Left lung (tissue), 10 donors: ENCODE data around the gene PLXDC2. TPM values are rescaled to one million over a fixed set of nuclear protein-coding genes. Genes with fewer than 3 reads are reported as not detected.
A peak's percentile ranks its signal among the peaks of the same experiment; 100 is the strongest.

Experiments
- ATAC-seq: fragments of 200-7000 bp; cut with Tn5 transposase; one replicate; pipeline ENCODE4 v1.9.1; 2020; ENCODE audit warnings: moderate library complexity
- DNase-seq, 4 donors: peaks; one replicate each; pipeline ENCODE4 v3.0.0-alpha.2; 2013 to 2020
- H3K27ac ChIP-seq, 2 donors: fragments of 200-600 bp; sonication (generic) in 1 of 2; one replicate each; pipeline versions ENCODE4 v1.5.0 to v1.8.0; 2020 to 2021
- H3K27me3 ChIP-seq, 2 donors: fragments of 200-600 bp; sonication (generic) in 1 of 2; one replicate each; pipeline versions ENCODE4 v1.5.0 to v1.8.0; 2020 to 2021
- H3K36me3 ChIP-seq, 2 donors: fragments of 200-600 bp; sonication (generic) in 1 of 2; one replicate each; pipeline versions ENCODE4 v1.5.0 to v1.8.0; 2020 to 2021
- H3K4me1 ChIP-seq, 2 donors: fragments of 200-600 bp; one replicate each; pipeline ENCODE4 v1.8.0; 2021
- H3K4me3 ChIP-seq, 2 donors: fragments of 200-600 bp; sonication (generic) in 1 of 2; one replicate each; pipeline versions ENCODE4 v1.5.0 to v1.8.0; 2020 to 2021; ENCODE audit warnings: mild to moderate bottlenecking in 1 of 2
- H3K9me3 ChIP-seq, 2 donors: fragments of 200-600 bp; sonication (generic) in 1 of 2; one replicate each; pipeline versions ENCODE4 v1.5.0 to v1.8.0; 2020 to 2021
- intact Hi-C, 2 donors: fragments of 100-400 bp; cut with DNase I; formaldehyde crosslinking; loops; one replicate each; pipeline versions ENCODE4 v1.11.2 to v1.14.2; 2022
- polyA plus RNA-seq, 6 donors: library from polyadenylated mRNA; unstranded; fragments of 120-200 nt; gene quantifications; one replicate each; pipeline ENCODE4 v1.2.1, GENCODE V29; 2013; ENCODE audit not compliant: insufficient read length in 6 of 6
- total RNA-seq, 2 donors: library from RNA; stranded (reverse); fragmentation: NEBNext Ultra II Directional; extraction: Animal tissue kit (Norgen Biotek cat#: 25700); gene quantifications; one replicate each; pipeline ENCODE4 v1.2.1, GENCODE V29; 2021
- TF ChIP-seq, protein P1 (sequence below), 2 donors: fragments of 200-600 bp; sonication (generic) in 1 of 2; IDR thresholded peaks; one replicate each; pipeline versions ENCODE4 v1.5.0 to v1.8.0; 2021; ENCODE audit warnings: antibody characterized with exemption in 2 of 2
- donor health status: DM: no; HTN: yes; CAD: no.
- donor health status: DM: no; HTN: no; CAD: no.

The PLXDC2 gene
- total and polyA plus RNA-seq, 8 donors, result 85.3 to 127 (median 112) TPM

- no peaks in the 10 kb centered on the region for H3K36me3 ChIP-seq
- no peak for ATAC-seq
- no peak overlapping the region for H3K4me3 ChIP-seq
- no peak for DNase-seq
- no peak overlapping the region for H3K27ac ChIP-seq
- no peaks in the 10 kb centered on the region for H3K9me3 ChIP-seq
- TF ChIP-seq, protein P1, sequence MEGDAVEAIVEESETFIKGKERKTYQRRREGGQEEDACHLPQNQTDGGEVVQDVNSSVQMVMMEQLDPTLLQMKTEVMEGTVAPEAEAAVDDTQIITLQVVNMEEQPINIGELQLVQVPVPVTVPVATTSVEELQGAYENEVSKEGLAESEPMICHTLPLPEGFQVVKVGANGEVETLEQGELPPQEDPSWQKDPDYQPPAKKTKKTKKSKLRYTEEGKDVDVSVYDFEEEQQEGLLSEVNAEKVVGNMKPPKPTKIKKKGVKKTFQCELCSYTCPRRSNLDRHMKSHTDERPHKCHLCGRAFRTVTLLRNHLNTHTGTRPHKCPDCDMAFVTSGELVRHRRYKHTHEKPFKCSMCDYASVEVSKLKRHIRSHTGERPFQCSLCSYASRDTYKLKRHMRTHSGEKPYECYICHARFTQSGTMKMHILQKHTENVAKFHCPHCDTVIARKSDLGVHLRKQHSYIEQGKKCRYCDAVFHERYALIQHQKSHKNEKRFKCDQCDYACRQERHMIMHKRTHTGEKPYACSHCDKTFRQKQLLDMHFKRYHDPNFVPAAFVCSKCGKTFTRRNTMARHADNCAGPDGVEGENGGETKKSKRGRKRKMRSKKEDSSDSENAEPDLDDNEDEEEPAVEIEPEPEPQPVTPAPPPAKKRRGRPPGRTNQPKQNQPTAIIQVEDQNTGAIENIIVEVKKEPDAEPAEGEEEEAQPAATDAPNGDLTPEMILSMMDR (IDR thresholded peaks at IDR 0.05), result no peak
- H3K4me1 ChIP-seq, result no peaks in the 10 kb centered on the region
- intact Hi-C loops, result no loop called here
- H3K27me3 ChIP-seq, result no peaks in the 10 kb centered on the region
Observed at GRCh38 chr10:19785366-19785765, 30.9 kb upstream of the PLXDC2 start.

DNA sequence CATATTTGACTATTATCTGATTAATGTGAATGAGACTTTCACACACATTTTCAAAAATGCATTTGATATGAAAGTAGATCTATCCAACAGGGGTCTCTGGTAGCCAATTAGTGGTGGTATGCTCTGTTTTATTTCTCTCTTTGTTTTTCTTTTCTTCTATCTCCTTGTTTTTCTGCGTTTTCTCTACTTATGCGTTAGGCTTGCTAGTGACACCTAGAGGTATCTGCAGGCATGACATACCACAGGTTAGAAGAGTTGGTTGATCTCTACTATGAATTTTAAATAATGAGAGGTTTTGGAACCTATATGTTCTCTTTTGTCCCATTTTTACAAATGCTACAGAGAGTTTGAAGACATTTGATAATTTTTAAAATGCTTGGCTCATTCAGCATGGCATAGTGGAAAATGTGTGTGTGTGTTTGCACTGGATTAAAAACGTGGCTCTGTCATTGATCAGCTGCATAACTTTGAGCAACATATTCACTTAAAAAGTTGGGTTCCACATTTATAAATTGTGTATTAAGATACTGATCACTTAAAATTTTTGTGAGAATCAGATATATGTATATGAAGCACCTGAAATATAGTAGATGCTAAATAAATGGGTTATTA, 28.1 kb upstream of the PLXDC2 start:
- intact Hi-C loops, result no loop called here
- Histone ChIP-seq H3K27me3 (no peaks in the 10 kb centered on the region), H3K4me3 (no peak overlapping the region), H3K36me3 (no peaks in the 10 kb centered on the region), H3K4me1 (no peaks in the 10 kb centered on the region), H3K27ac (no peak overlapping the region), H3K9me3 (no peaks in the 10 kb centered on the region)
- no peak for DNase-seq
- TF ChIP-seq, protein P1 (IDR thresholded peaks at IDR 0.05), result peak; percentile 69 to 81
- peak; percentile 71 for ATAC-seq

- no peaks in the 10 kb centered on the region for H3K27me3 ChIP-seq
- TF ChIP-seq, protein P1 (IDR thresholded peaks at IDR 0.05), result no peak
- intact Hi-C loops, result no loop called here
- no peak for ATAC-seq
- no peaks in the 10 kb centered on the region for H3K36me3 ChIP-seq
- DNase-seq, result no peak
- H3K4me3 ChIP-seq, result no peak overlapping the region
- no peaks in the 10 kb centered on the region for H3K4me1 ChIP-seq
- H3K9me3 ChIP-seq, result no peaks in the 10 kb centered on the region
- no peak overlapping the region for H3K27ac ChIP-seq
Observed at GRCh38 chr10:19788902-19789301, 27.3 kb upstream of the PLXDC2 start.

DNA sequence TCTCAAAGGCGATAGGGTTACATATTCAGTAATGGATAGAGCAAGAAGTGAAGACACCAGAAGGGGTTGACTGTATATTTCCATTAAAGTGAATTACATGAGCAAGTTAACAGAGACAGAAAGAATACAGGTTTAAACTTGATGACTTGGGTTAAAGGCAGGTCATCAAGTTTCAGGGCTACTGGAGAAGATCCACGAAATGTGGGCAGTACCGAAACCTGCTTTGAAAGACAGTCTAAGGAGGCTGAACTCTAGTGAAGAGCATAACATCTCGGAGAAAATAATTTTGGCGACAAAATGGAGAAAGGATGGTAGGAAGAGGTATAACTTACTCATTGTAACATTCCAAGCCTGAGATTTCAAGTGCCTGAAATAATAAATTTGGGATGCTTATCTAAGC, 26.6 kb upstream of the PLXDC2 start:
- H3K27ac ChIP-seq, result no peak overlapping the region
- DNase-seq (no peak), ATAC-seq (no peak)
- TF ChIP-seq, protein P1 (IDR thresholded peaks at IDR 0.05), result no peak
- H3K36me3 ChIP-seq, result no peaks in the 10 kb centered on the region
- no peaks in the 10 kb centered on the region for H3K27me3 ChIP-seq
- intact Hi-C loops, result no loop called here
- no peaks in the 10 kb centered on the region for H3K4me1 ChIP-seq
- H3K9me3 ChIP-seq, result no peaks in the 10 kb centered on the region
- no peak overlapping the region for H3K4me3 ChIP-seq

DNA sequence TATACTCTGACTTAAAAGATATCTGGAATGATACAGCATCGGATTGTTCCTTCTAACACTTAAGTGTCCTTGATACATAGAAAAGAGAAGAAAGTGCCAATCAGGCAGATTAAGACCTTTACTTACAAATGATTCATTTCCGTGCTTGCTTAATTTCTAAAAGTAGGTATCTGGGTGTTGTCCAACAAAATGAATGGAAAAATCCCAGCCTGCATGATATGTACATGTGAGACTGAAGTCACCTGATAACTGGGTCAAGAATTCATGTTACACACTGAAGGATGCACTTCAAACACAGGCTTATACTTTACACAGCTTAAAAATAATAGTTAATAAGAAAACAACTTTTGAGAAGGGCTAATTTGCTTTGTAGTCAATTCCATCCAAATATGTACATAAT, 25.2 kb upstream of the PLXDC2 start:
- Histone ChIP-seq H3K27ac (no peak overlapping the region), H3K4me3 (no peak overlapping the region), H3K36me3 (no peaks in the 10 kb centered on the region), H3K4me1 (no peaks in the 10 kb centered on the region), H3K9me3 (no peaks in the 10 kb centered on the region), H3K27me3 (no peaks in the 10 kb centered on the region)
- no peak for DNase-seq
- intact Hi-C loops, result no loop called here
- peak; percentile 70 for ATAC-seq
- TF ChIP-seq, protein P1 (IDR thresholded peaks at IDR 0.05), result no peak
